Measurements from ENCODE around the gene HSPA1L.
A peak's percentile ranks its signal among the peaks of the same experiment; 100 is the strongest.
"Not testable (repeated sequence)": the region's sequence is repeated elsewhere in the genome, so short reads cannot be mapped to it uniquely, and the experiment has no call there.

The HSPA1L gene

DNA sequence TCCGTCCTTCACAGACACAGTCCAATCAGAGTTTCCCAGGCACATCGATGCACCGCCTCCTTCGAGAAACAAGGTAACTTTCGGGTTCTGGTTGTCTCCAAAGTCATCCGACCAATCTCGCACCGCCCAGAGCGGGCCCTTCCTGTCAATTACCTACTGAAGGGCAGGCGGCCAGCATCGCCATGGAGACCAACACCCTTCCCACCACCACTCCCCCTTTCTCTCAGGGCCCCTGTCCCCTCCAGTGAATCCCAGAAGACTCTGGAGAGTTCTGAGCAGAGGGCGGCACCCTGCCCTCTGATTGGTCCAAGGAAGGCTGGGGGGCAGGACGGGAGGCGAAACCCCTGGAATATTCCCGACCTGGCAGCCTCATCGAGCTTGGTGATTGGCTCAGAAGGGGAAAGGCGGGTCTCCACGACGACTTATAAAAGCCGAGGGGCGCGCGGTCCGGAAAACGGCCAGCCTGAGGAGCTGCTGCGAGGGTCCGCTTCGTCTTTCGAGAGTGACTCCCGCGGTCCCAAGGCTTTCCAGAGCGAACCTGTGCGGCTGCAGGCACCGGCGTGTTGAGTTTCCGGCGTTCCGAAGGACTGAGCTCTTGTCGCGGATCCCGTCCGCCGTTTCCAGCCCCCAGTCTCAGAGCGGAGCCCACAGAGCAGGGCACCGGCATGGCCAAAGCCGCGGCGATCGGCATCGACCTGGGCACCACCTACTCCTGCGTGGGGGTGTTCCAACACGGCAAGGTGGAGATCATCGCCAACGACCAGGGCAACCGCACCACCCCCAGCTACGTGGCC lies 12.4 kb upstream of the HSPA1L start, which contains the start of gene HSPA1B:
HSPA1B (plus strand) TSS at position 453 of the 794 bp plus-strand sequence; CDS start at position 666, 213 bp downstream.
- H3K27ac Mint-ChIP-seq, result peak within 1 kb of the TSS; percentile 98
- H3K4me3 Mint-ChIP-seq, result peak within 1 kb of the TSS; percentile 94
- no peaks in the 10 kb centered on the region for H3K36me3 Mint-ChIP-seq
- H3K9me3 Mint-ChIP-seq (ENCODE audit: low read depth), result no peaks in the 10 kb centered on the region
- peaks cover 34% of the 10 kb centered on the region for H3K4me1 Mint-ChIP-seq (ENCODE audit: low read depth)
- no peaks in the 10 kb centered on the region for H3K27me3 Mint-ChIP-seq

DNA sequence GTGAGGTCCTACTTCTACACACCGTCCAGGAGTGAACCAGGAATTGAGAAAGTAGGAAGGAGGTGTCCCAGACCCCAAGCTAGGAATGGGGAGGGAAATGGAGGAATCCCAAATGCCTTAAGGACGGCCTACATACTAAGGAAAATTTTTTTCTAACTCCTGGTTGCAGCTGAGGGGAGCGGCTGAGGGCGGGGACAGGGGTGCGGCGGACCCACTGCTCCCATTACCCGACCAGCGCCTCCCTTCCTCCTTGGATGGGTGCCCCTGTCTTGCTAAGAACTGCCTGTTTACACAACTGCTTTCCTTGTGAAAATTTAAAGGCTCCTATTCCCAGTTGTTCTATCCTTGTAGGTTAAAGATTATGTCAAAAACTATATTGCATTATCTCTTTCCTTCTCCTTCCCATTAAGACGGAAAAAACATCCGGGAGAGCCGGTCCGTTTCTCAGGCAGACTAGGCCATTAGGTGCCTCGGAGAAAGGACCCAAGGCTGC lies 11.8 kb upstream of the HSPA1L start:
- no peaks in the 10 kb centered on the region for H3K9me3 Mint-ChIP-seq (ENCODE audit: low read depth)
- no peaks in the 10 kb centered on the region for H3K36me3 Mint-ChIP-seq
- peaks cover 40% of the 10 kb centered on the region for H3K4me1 Mint-ChIP-seq (ENCODE audit: low read depth)
- peak overlapping the region; percentile 94 for H3K4me3 Mint-ChIP-seq
- peak overlapping the region; percentile 98 for H3K27ac Mint-ChIP-seq
- no peaks in the 10 kb centered on the region for H3K27me3 Mint-ChIP-seq

DNA sequence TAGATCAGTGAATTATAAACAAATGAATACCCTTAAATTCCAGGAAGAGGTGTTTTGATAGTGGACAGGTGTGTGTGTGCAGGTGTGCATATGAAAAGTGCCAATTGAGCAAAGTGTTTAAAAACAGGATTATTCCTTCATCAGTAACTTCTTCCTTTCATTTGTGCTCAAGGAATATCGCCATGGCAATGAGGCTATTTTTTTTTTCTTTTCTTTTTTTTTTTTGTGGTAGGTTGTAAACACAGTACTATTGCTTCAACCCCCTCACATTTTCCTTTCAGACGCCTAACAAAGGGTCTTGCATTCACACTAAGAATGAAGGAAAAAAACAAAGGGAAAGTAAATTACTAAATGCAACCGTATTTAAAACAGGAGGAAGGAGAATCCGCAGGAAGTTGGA lies 10.5 kb upstream of the HSPA1L start:
- no peaks in the 10 kb centered on the region for H3K36me3 Mint-ChIP-seq
- no peaks in the 10 kb centered on the region for H3K9me3 Mint-ChIP-seq (ENCODE audit: low read depth)
- H3K27me3 Mint-ChIP-seq, result no peaks in the 10 kb centered on the region
- peak overlapping the region; percentile 66 for H3K27ac Mint-ChIP-seq
- peak overlapping the region; percentile 94 for H3K4me3 Mint-ChIP-seq
- H3K4me1 Mint-ChIP-seq (ENCODE audit: low read depth), result peaks cover 46% of the 10 kb centered on the region

DNA sequence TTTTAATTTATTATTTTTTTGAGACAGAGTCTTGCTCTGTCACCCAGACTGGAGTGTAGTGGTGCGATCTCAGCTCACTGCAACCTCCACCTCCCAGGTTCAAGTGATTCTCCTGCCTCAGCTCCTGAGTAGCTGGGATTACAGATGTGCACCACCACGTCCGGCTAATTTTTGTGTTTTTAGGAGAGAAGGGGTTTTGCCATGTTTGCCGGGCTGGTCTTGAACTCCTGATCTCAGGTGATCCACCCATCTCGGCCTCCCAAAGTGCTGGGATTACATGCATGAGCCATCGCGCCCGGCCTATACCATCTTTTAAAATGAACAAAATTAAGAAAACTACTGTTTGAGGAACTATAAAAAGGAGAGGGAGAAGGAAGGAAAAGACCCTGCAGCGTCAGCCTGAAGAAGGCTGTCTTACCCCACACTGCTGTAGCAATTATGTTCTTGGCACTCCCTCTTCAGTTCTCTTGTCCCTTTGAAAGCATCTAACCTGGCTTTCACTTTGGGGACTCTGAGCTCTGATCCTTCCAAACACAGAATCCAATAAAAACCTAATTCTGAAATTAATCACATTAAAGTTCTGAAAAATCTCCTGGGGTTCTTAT lies 8.6 kb upstream of the HSPA1L start:
- not testable (repeated sequence) for H3K4me3 Mint-ChIP-seq; H3K27ac Mint-ChIP-seq; H3K9me3 Mint-ChIP-seq (ENCODE audit: low read depth); H3K36me3 Mint-ChIP-seq; H3K27me3 Mint-ChIP-seq
- H3K4me1 Mint-ChIP-seq (ENCODE audit: low read depth), result peaks cover 46% of the 10 kb centered on the region

DNA sequence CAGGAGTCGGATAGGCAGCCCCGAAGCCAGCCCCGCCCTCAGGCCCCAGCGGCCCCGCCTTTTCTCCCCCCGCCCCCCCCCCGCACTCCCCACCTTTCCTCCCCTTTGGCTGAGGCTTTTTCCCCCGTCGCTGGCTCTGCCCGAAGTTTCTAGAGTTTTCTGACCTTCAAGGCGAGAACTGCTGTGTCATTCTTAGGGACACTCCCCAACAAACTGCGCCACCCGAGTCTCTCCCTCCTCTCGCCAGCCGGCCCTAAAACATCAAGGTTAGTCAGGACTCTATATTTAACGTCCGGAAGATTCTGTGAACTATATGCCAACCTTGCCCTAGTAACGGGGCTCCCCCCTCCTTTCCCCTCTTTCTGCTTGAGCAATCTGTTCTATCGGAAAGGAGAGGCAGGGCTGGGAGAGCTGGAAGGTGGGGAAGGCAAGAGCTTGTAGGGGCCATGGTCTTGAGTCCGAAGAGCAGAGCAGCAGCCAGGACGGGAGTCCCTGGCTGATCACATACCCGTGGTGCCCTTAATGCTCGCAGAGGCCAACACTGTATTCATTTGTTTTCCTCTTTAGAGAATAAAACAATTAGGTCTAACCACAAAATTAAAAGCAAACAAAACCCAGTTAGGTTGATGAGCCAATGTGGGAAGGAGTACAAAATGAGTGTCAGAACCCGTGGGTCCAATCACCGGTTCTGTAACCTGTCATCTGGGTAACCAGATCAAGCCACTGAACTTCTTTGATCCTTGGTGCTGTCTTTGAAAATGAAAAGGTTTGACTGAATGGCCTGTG lies 7.1 kb upstream of the HSPA1L start:
- Mint-ChIP-seq H3K36me3 (no peaks in the 10 kb centered on the region), H3K9me3 (ENCODE audit: low read depth) (no peaks in the 10 kb centered on the region), H3K27ac (peak overlapping the region; percentile 97), H3K27me3 (no peaks in the 10 kb centered on the region), H3K4me3 (peak overlapping the region; percentile 95), H3K4me1 (ENCODE audit: low read depth) (peaks cover 57% of the 10 kb centered on the region)

GRCh38 chr6:31821301-31822035 lies 6.4 kb upstream of the HSPA1L start:
- Mint-ChIP-seq H3K4me1 (ENCODE audit: low read depth) (peaks cover 49% of the 10 kb centered on the region), H3K36me3 (no peaks in the 10 kb centered on the region)

DNA sequence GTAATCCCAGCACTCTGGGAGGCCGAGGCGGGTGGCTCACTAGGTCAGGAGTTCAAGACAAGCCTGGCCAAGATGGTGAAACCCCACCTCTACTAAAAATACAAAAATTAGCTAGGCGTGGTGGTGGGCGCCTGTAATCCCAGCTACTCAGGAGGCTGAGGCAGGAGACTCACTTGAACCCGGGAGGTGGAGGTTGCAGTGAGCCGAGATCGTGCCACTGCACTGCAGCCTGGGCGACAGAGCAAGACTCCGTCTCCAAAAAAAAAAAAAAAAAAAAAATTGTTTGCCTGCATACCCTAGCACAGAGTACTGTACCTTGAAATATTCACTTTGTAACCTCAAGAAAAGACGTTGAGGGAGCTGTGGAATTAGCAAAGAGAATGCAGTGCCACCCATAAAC lies 5.3 kb upstream of the HSPA1L start:
- not testable (repeated sequence) for H3K36me3 Mint-ChIP-seq; H3K27ac Mint-ChIP-seq; H3K27me3 Mint-ChIP-seq; H3K9me3 Mint-ChIP-seq (ENCODE audit: low read depth)
- peak overlapping the region; percentile 95 for H3K4me3 Mint-ChIP-seq
- H3K4me1 Mint-ChIP-seq (ENCODE audit: low read depth), result peaks cover 45% of the 10 kb centered on the region

More at GRCh38 chr6:31821301-31822035, 6.4 kb upstream of the HSPA1L start:
- H3K4me3 Mint-ChIP-seq, result peak overlapping the region; percentile 95
- H3K9me3 Mint-ChIP-seq (ENCODE audit: low read depth), result no peaks in the 10 kb centered on the region
- H3K27ac Mint-ChIP-seq, result peak overlapping the region; percentile 97
- H3K27me3 Mint-ChIP-seq, result no peaks in the 10 kb centered on the region

DNA sequence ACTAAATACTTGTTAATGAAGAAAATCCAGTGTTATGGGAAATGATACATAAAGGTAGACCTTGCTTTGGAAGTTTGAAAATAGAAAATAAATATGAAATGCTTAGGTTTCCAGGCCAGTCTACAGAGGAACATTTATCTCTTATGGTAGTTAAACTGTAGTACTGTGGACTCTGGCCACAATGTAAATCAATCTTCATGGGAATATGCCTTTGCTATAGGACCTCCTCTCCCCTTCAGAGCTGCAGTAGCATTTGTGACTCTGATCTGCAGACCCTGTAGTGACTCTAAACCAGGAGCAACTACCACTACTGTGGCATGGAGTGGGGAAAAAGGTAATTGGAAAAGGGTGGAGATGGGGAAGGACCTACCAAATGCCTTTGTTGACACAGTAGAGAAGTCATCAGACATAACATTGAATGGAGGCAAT lies 4.8 kb upstream of the HSPA1L start:
- Mint-ChIP-seq H3K27ac (peak overlapping the region; percentile 69), H3K36me3 (no peaks in the 10 kb centered on the region), H3K9me3 (ENCODE audit: low read depth) (no peaks in the 10 kb centered on the region), H3K4me3 (peak overlapping the region; percentile 52), H3K4me1 (ENCODE audit: low read depth) (peaks cover 43% of the 10 kb centered on the region), H3K27me3 (no peaks in the 10 kb centered on the region)

GRCh38 chr6:31817929-31818511 lies 2.9 kb upstream of the HSPA1L start:
- H3K4me3 Mint-ChIP-seq, result peak overlapping the region; percentile 79
- H3K27ac Mint-ChIP-seq, result peak overlapping the region; percentile 88
- not testable (repeated sequence) for H3K9me3 Mint-ChIP-seq (ENCODE audit: low read depth); H3K36me3 Mint-ChIP-seq; H3K27me3 Mint-ChIP-seq
- peaks cover 52% of the 10 kb centered on the region for H3K4me1 Mint-ChIP-seq (ENCODE audit: low read depth)

DNA sequence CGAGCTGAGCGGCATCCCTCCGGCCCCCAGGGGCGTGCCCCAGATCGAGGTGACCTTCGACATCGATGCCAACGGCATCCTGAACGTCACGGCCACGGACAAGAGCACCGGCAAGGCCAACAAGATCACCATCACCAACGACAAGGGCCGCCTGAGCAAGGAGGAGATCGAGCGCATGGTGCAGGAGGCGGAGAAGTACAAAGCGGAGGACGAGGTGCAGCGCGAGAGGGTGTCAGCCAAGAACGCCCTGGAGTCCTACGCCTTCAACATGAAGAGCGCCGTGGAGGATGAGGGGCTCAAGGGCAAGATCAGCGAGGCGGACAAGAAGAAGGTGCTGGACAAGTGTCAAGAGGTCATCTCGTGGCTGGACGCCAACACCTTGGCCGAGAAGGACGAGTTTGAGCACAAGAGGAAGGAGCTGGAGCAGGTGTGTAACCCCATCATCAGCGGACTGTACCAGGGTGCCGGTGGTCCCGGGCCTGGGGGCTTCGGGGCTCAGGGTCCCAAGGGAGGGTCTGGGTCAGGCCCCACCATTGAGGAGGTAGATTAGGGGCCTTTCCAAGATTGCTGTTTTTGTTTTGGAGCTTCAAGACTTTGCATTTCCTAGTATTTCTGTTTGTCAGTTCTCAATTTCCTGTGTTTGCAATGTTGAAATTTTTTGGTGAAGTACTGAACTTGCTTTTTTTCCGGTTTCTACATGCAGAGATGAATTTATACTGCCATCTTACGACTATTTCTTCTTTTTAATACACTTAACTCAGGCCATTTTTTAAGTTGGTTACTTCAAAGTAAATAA lies 2.2 kb upstream of the HSPA1L start:
- not testable (repeated sequence) for H3K27me3 Mint-ChIP-seq; H3K36me3 Mint-ChIP-seq; H3K9me3 Mint-ChIP-seq (ENCODE audit: low read depth)
- H3K4me3 Mint-ChIP-seq, result peak overlapping the region; percentile 79
- H3K4me1 Mint-ChIP-seq (ENCODE audit: low read depth), result peaks cover 51% of the 10 kb centered on the region
- H3K27ac Mint-ChIP-seq, result peak overlapping the region; percentile 88

DNA sequence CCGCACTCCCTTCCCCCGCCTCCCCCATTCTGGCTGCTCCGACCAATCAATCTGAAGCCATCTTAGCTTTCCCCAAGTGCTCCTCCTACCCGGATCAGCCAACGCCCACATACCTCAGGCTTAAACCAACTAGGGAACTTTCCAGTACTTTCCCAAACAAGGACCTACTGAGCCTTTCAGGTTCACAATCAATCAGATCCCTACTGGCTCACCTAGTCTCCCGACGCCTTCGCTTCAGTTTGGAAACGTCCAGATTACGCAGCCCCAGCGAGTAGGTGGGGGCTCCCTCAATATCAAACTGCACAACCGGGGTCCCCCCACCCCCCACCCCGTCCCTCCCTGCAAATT lies 432 bp downstream of the HSPA1L start:
- Mint-ChIP-seq H3K36me3 (peaks cover 4% of the 10 kb centered on the region), H3K27me3 (no peaks in the 10 kb centered on the region), H3K9me3 (ENCODE audit: low read depth) (no peaks in the 10 kb centered on the region), H3K4me1 (ENCODE audit: low read depth) (peaks cover 35% of the 10 kb centered on the region), H3K4me3 (peak overlapping the region; percentile 91), H3K27ac (peak overlapping the region; percentile 89)

- peaks cover 4% of the 10 kb centered on the region for H3K36me3 Mint-ChIP-seq
- peaks cover 32% of the 10 kb centered on the region for H3K4me1 Mint-ChIP-seq (ENCODE audit: low read depth)
- H3K9me3 Mint-ChIP-seq (ENCODE audit: low read depth), result no peaks in the 10 kb centered on the region
- no peak overlapping the region for H3K27ac Mint-ChIP-seq
- peak overlapping the region; percentile 68 for H3K4me3 Mint-ChIP-seq
- no peaks in the 10 kb centered on the region for H3K27me3 Mint-ChIP-seq
Measured at GRCh38 chr6:31813465-31813849, 1.6 kb downstream of the HSPA1L start.

DNA sequence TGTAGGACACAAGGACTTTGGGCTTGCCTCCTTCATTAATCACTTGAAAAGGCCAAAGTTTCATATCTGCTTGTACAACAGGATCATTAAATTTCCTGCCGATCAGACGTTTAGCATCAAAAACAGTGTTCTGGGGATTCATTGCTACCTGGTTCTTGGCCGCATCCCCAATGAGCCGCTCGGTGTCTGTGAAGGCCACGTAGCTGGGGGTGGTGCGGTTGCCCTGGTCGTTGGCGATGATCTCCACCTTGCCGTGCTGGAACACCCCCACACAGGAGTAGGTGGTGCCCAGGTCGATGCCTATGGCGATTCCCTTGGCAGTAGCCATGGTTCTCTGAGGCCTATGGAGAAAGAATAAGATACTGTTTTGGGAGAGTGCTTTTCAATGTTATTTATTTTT lies 3.4 kb downstream of the HSPA1L start:
- peaks cover 4% of the 10 kb centered on the region for H3K36me3 Mint-ChIP-seq
- no peaks in the 10 kb centered on the region for H3K9me3 Mint-ChIP-seq (ENCODE audit: low read depth)
- no peak overlapping the region for H3K4me3 Mint-ChIP-seq
- no peak overlapping the region for H3K27ac Mint-ChIP-seq
- H3K4me1 Mint-ChIP-seq (ENCODE audit: low read depth), result peaks cover 24% of the 10 kb centered on the region
- H3K27me3 Mint-ChIP-seq, result no peaks in the 10 kb centered on the region

DNA sequence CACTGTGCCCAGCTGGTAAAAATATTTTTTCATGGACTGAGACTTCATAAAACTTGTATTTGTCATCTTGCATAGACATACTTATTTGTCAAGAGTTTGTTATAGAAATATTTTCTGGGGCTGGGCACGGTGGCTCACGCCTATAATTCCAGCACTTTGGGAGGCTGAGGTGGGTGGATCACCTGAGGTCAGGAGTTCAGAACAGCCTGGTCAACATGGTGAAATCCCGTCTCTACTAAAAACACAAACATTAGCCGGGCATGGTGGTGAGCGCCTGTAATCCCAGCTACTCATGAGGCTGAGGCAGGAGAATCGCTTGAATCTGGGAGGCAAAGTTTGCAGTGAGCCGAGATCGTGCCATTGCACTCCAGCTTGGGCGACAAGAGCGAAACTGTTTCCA lies 6.5 kb downstream of the HSPA1L start:
- not testable (repeated sequence) for H3K27ac Mint-ChIP-seq; H3K4me3 Mint-ChIP-seq; H3K36me3 Mint-ChIP-seq; H3K27me3 Mint-ChIP-seq; H3K9me3 Mint-ChIP-seq (ENCODE audit: low read depth)
- H3K4me1 Mint-ChIP-seq (ENCODE audit: low read depth), result peaks cover 21% of the 10 kb centered on the region

All from activated naive CD8-positive, alpha-beta T cell (primary cell).